Measurements from ENCODE around the gene SLC29A2. TPM values are rescaled to one million over a fixed set of nuclear protein-coding genes. Genes with fewer than 3 reads are reported as not detected.

SLC29A2 gene
- total RNA-seq, 1 experiment from 2014 or later = 25.5 TPM

GRCh38 chr11:66413167-66413566 lies 41.6 kb upstream of the SLC29A2 start:
- H3K27ac ChIP-seq (ENCODE audit: low read length) = no peak overlapping the region
- TF ChIP-seq EZH2phosphoT487 (IDR thresholded peaks at IDR 0.05; ENCODE audit: borderline replicate concordance, low read length) (no peak), CTCF (conservative IDR thresholded peaks at IDR 0.05; ENCODE audit: low read depth, low read length) (no peak), EZH2 (IDR thresholded peaks at IDR 0.05; ENCODE audit: low read length, unreplicated experiment) (no peak)
- H3K4me1 ChIP-seq (ENCODE audit: insufficient read depth, low read length) = peaks cover 7% of the 10 kb centered on the region
- ChIA-PET CTCF (interaction anchor here (0.6 kb wide), 1 partner anchor 404 kb away, joined by 4 read pairs; no protein-coding TSS in a partner anchor), POLR2A (ENCODE audit: unreplicated experiment) (no interaction called here)
- ATAC-seq = no peak
- H3K9me2 ChIP-seq (replicated peaks; ENCODE audit: low read length) = no peaks in the 10 kb centered on the region
- H3K36me3 ChIP-seq (ENCODE audit: low read depth, low read length) = no peaks in the 10 kb centered on the region
- H3K79me2 ChIP-seq (ENCODE audit: low read length) = no peaks in the 10 kb centered on the region
- H3K4me2 ChIP-seq (ENCODE audit: low read length) = no peak overlapping the region
- intact Hi-C loops (cut with micrococcal nuclease) = no loop called here
- no peaks in the 10 kb centered on the region for H4K20me1 ChIP-seq (ENCODE audit: low read length)
- DNase-seq = no peak
- no TSS peak for BruUV-seq (replicated peaks)
- H3K4me3 ChIP-seq (ENCODE audit: low read length) = no peak overlapping the region
- H3K9me3 ChIP-seq (ENCODE audit: low read length) = no peaks in the 10 kb centered on the region
- peaks cover 76% of the 10 kb centered on the region for H3K27me3 ChIP-seq (ENCODE audit: low read length)
- H3K9ac ChIP-seq (ENCODE audit: low read length) = no peak overlapping the region
- no peak overlapping the region for H2AFZ ChIP-seq (ENCODE audit: low read length)
- H3F3A ChIP-seq (ENCODE audit: low read length, unreplicated experiment) = no peaks in the 10 kb centered on the region

- Histone ChIP-seq H3K9me2 (replicated peaks; ENCODE audit: low read length) (no peaks in the 10 kb centered on the region), H3K27me3 (ENCODE audit: low read length) (peaks cover 82% of the 10 kb centered on the region), H3K36me3 (ENCODE audit: low read depth, low read length) (no peaks in the 10 kb centered on the region), H2AFZ (ENCODE audit: low read length) (no peak overlapping the region), H3K4me1 (ENCODE audit: insufficient read depth, low read length) (no peaks in the 10 kb centered on the region; the same call in 1 of the 2 replicates), H3K4me2 (ENCODE audit: low read length) (no peak overlapping the region), H3K4me3 (ENCODE audit: low read length) (no peak overlapping the region), H3K9me3 (ENCODE audit: low read length) (no peaks in the 10 kb centered on the region), H3K79me2 (ENCODE audit: low read length) (no peaks in the 10 kb centered on the region), H3F3A (ENCODE audit: low read length, unreplicated experiment) (no peaks in the 10 kb centered on the region), H3K27ac (ENCODE audit: low read length) (no peak overlapping the region), H4K20me1 (ENCODE audit: low read length) (no peaks in the 10 kb centered on the region), H3K9ac (ENCODE audit: low read length) (no peak overlapping the region)
- DNase-seq = no peak
- CTCF ChIA-PET = no interaction called here
- intact Hi-C loops (cut with micrococcal nuclease) = no loop called here
- POLR2A ChIA-PET (ENCODE audit: unreplicated experiment) = interaction anchor here (0.5 kb wide), 1 partner anchor 54 kb away, joined by 3 read pairs; no protein-coding TSS in a partner anchor
- ATAC-seq = no peak
- TF ChIP-seq CTCF (conservative IDR thresholded peaks at IDR 0.05; ENCODE audit: low read depth, low read length) = no peak
- no peak for TF ChIP-seq EZH2phosphoT487 (IDR thresholded peaks at IDR 0.05; ENCODE audit: borderline replicate concordance, low read length)
- no peak for TF ChIP-seq EZH2 (IDR thresholded peaks at IDR 0.05; ENCODE audit: low read length, unreplicated experiment)
- BruUV-seq (replicated peaks) = no TSS peak
Measured at GRCh38 chr11:66412110-66412509, 40.5 kb upstream of the SLC29A2 start.

GRCh38 chr11:66411323-66411722 lies 39.8 kb upstream of the SLC29A2 start:
- TF ChIP-seq EZH2phosphoT487 (IDR thresholded peaks at IDR 0.05; ENCODE audit: borderline replicate concordance, low read length) = no peak
- no peak for TF ChIP-seq CTCF (conservative IDR thresholded peaks at IDR 0.05; ENCODE audit: low read depth, low read length)
- no peak for TF ChIP-seq EZH2 (IDR thresholded peaks at IDR 0.05; ENCODE audit: low read length, unreplicated experiment)
- Histone ChIP-seq H3K27me3 (ENCODE audit: low read length) (peaks cover 83% of the 10 kb centered on the region), H3F3A (ENCODE audit: low read length, unreplicated experiment) (no peaks in the 10 kb centered on the region), H3K36me3 (ENCODE audit: low read depth, low read length) (no peaks in the 10 kb centered on the region), H3K9me3 (ENCODE audit: low read length) (no peaks in the 10 kb centered on the region), H3K4me2 (ENCODE audit: low read length) (no peak overlapping the region), H2AFZ (ENCODE audit: low read length) (no peak overlapping the region), H3K9ac (ENCODE audit: low read length) (no peak overlapping the region), H3K4me1 (ENCODE audit: insufficient read depth, low read length) (no peaks in the 10 kb centered on the region; the same call in 1 of the 2 replicates), H4K20me1 (ENCODE audit: low read length) (no peaks in the 10 kb centered on the region), H3K4me3 (ENCODE audit: low read length) (no peak overlapping the region), H3K27ac (ENCODE audit: low read length) (no peak overlapping the region), H3K9me2 (replicated peaks; ENCODE audit: low read length) (no peaks in the 10 kb centered on the region), H3K79me2 (ENCODE audit: low read length) (no peaks in the 10 kb centered on the region)
- ChIA-PET CTCF (no interaction called here), POLR2A (ENCODE audit: unreplicated experiment) (no interaction called here)
- ATAC-seq (no peak), DNase-seq (no peak)
- intact Hi-C loops (cut with micrococcal nuclease) = no loop called here
- no TSS peak for BruUV-seq (replicated peaks)

All from PC-3 (cell line).